ENCODE measurements around the gene SMARCD3. TPM values are rescaled to one million over a fixed set of nuclear protein-coding genes. Genes with fewer than 3 reads are reported as not detected.

SMARCD3 gene
- total and polyA plus RNA-seq, 2 experiments from 2014 or later, result 3.3 to 4.0 TPM

- TF ChIP-seq ZNF462 (CRISPR knock-in tag; IDR thresholded peaks at IDR 0.05) (no peak), JUNB (IDR thresholded peaks at IDR 0.05; ENCODE audit: unreplicated experiment) (no peak), ETS1 (IDR thresholded peaks at IDR 0.05) (no peak)
Measured at GRCh38 chr7:151275813-151276577, 27.5 kb upstream of the SMARCD3 start (continued).

- no peak overlapping the region for H3K4me2 ChIP-seq
- TF ChIP-seq NANOG (IDR thresholded peaks at IDR 0.05; ENCODE audit: borderline replicate concordance) (no peak), CREB1 (CRISPR knock-in tag; IDR thresholded peaks at IDR 0.05; ENCODE audit: low read depth) (no peak), EZH2phosphoT487 (IDR thresholded peaks at IDR 0.05; ENCODE audit: unreplicated experiment) (no peak)
Measured at GRCh38 chr7:151274936-151275812, 26.7 kb upstream of the SMARCD3 start.

More at GRCh38 chr7:151274936-151275812, 26.7 kb upstream of the SMARCD3 start:
- Histone ChIP-seq H3K79me2 (replicated peaks; ENCODE audit: insufficient read depth) (no peaks in the 10 kb centered on the region), H2AFZ (no peak overlapping the region), H3K4me1 (ENCODE audit: insufficient read depth) (peaks cover 6% of the 10 kb centered on the region; the same call in 1 of the 2 replicates), H3K4me3 (no peak overlapping the region), H3K36me3 (ENCODE audit: insufficient read depth) (no peaks in the 10 kb centered on the region), H3K9me2 (ENCODE audit: insufficient read depth) (no peaks in the 10 kb centered on the region), H3K27ac (ENCODE audit: low read depth) (no peak overlapping the region), H4K20me1 (replicated peaks; ENCODE audit: insufficient read depth) (no peaks in the 10 kb centered on the region), H3K27me3 (ENCODE audit: insufficient read depth) (peaks cover 21% of the 10 kb centered on the region), H3F3A (replicated peaks; ENCODE audit: low read depth) (no peaks in the 10 kb centered on the region)
- DNase-seq (ENCODE audit: low spot score) (no peak), ATAC-seq (no peak)
- peaks cover 14% of the 10 kb centered on the region; the same call in 2 of the 3 replicates for H3K4me1 Mint-ChIP-seq
- peaks cover 25% of the 10 kb centered on the region for H3K27me3 Mint-ChIP-seq (ENCODE audit: insufficient read depth, low read depth, poor library complexity)
- H3K9me3 Mint-ChIP-seq, result no peaks in the 10 kb centered on the region
- no peak overlapping the region for H3K27ac Mint-ChIP-seq
- H3K4me3 Mint-ChIP-seq, result peak overlapping the region; percentile 45
- H3K36me3 Mint-ChIP-seq (ENCODE audit: low read depth), result no peaks in the 10 kb centered on the region

Data from GM23338 (cell line).